Neural crest cell (in vitro differentiated cells): Measurements from ENCODE around the gene KRTAP5-9. TPM values are rescaled to one million over a fixed set of nuclear protein-coding genes. Genes with fewer than 3 reads are reported as not detected.

Experiments used
- DNase-seq: peaks from one replicate; pipeline ENCODE4 v3.0.0; 2021; ENCODE audit warnings: low read depth, mixed read lengths, low spot score
- H3K27ac Mint-ChIP-seq: one replicate; pipeline ENCODE4 v1.8.0; 2021; ENCODE audit warnings: mild to moderate bottlenecking, mixed read lengths; ENCODE audit not compliant: unreplicated experiment
- H3K27me3 Mint-ChIP-seq: 2 replicates; pipeline ENCODE4 v1.8.0; 2021; ENCODE audit warnings: low read depth, mild to moderate bottlenecking, mixed read lengths
- H3K36me3 Mint-ChIP-seq: 2 replicates; pipeline ENCODE4 v1.8.0; 2021; ENCODE audit warnings: low read depth, mild to moderate bottlenecking, mixed read lengths
- H3K4me1 Mint-ChIP-seq: 2 replicates; pipeline ENCODE4 v1.8.0; 2021; ENCODE audit warnings: mixed read lengths
- H3K4me3 Mint-ChIP-seq: one replicate; pipeline ENCODE4 v1.8.0; 2021; ENCODE audit warnings: mild to moderate bottlenecking, mixed read lengths
- H3K9me3 Mint-ChIP-seq: 2 replicates; pipeline ENCODE4 v1.8.0; 2021; ENCODE audit warnings: mixed read lengths
- CTCF ChIP-seq: fragments of 200-600 bp; sonication (generic); conservative IDR thresholded peaks from 2 replicates; pipeline ENCODE4 v1.5.0; 2021; ENCODE audit warnings: antibody characterized with exemption, mild to moderate bottlenecking
- total RNA-seq: library from RNA; stranded (reverse); gene quantifications from 2 replicates; pipeline ENCODE4 v1.2.1, GENCODE V29; 2021

Gene KRTAP5-9
- total RNA-seq, 1 donor from 2014 or later = not detected

GRCh38 chr11:71502026-71502425, 46.2 kb upstream of the KRTAP5-9 start:
- peaks cover 9% of the 10 kb centered on the region for H3K4me1 Mint-ChIP-seq
- H3K36me3 Mint-ChIP-seq = peaks cover 21% of the 10 kb centered on the region
- no peak overlapping the region for H3K27ac Mint-ChIP-seq
- H3K4me3 Mint-ChIP-seq = no peak overlapping the region
- no peak for DNase-seq
- H3K9me3 Mint-ChIP-seq = no peaks in the 10 kb centered on the region
- no peak for TF ChIP-seq CTCF
- no peaks in the 10 kb centered on the region for H3K27me3 Mint-ChIP-seq

GRCh38 chr11:71502871-71503435, 45.3 kb upstream of the KRTAP5-9 start:
- no peak for DNase-seq
- peaks cover 9% of the 10 kb centered on the region for H3K4me1 Mint-ChIP-seq
- no peak overlapping the region for H3K27ac Mint-ChIP-seq

GRCh38 chr11:71504531-71504930, 43.7 kb upstream of the KRTAP5-9 start:
- Mint-ChIP-seq H3K9me3 (peaks cover 12% of the 10 kb centered on the region), H3K36me3 (peaks cover 33% of the 10 kb centered on the region), H3K27ac (no peak overlapping the region), H3K4me1 (peaks cover 9% of the 10 kb centered on the region), H3K4me3 (no peak overlapping the region), H3K27me3 (no peaks in the 10 kb centered on the region)
- no peak for TF ChIP-seq CTCF
- no peak for DNase-seq

More at GRCh38 chr11:71502871-71503435, 45.3 kb upstream of the KRTAP5-9 start:
- Mint-ChIP-seq H3K9me3 (peaks cover under 1% of the 10 kb centered on the region), H3K36me3 (peaks cover 24% of the 10 kb centered on the region), H3K27me3 (no peaks in the 10 kb centered on the region), H3K4me3 (no peak overlapping the region)
- TF ChIP-seq CTCF = no peak

GRCh38 chr11:71505001-71505400, 43.2 kb upstream of the KRTAP5-9 start:
- H3K4me1 Mint-ChIP-seq = peaks cover 9% of the 10 kb centered on the region
- H3K27ac Mint-ChIP-seq = peak overlapping the region; percentile 19
- H3K9me3 Mint-ChIP-seq = peaks cover 16% of the 10 kb centered on the region
- no peak overlapping the region for H3K4me3 Mint-ChIP-seq
- no peak for DNase-seq
- H3K27me3 Mint-ChIP-seq = no peaks in the 10 kb centered on the region
- TF ChIP-seq CTCF = no peak
- H3K36me3 Mint-ChIP-seq = peaks cover 38% of the 10 kb centered on the region

- Mint-ChIP-seq H3K27me3 (no peaks in the 10 kb centered on the region), H3K4me1 (peaks cover 9% of the 10 kb centered on the region), H3K9me3 (peaks cover 19% of the 10 kb centered on the region), H3K36me3 (peaks cover 33% of the 10 kb centered on the region), H3K4me3 (no peak overlapping the region), H3K27ac (no peak overlapping the region)
- no peak for DNase-seq
- no peak for TF ChIP-seq CTCF
Observed at GRCh38 chr11:71505781-71506180, 42.4 kb upstream of the KRTAP5-9 start.
